Mucosa of descending colon (tissue), 3 donors: ENCODE data around the gene TMEM213. TPM values are rescaled to one million over a fixed set of nuclear protein-coding genes. Genes with fewer than 3 reads are reported as not detected.

Experiments
- ATAC-seq: fragments of 200-7000 bp; cut with Tn5 transposase; one replicate; pipeline ENCODE4 v1.9.1; 2020; ENCODE audit warnings: mild to moderate bottlenecking, moderate library complexity
- DNase-seq, 3 donors: peaks; one replicate each; pipeline ENCODE4 v3.0.0-alpha.2; 2020
- H3K36me3 ChIP-seq: fragments of 200-600 bp; one replicate; pipeline ENCODE4 v1.8.0; 2021; ENCODE audit warnings: low read depth, mild to moderate bottlenecking
- H3K4me1 ChIP-seq: fragments of 200-600 bp; one replicate; pipeline ENCODE4 v1.8.0; 2021; ENCODE audit warnings: low read depth, mild to moderate bottlenecking
- H3K4me3 ChIP-seq: fragments of 200-600 bp; one replicate; pipeline ENCODE4 v1.8.0; 2021; ENCODE audit warnings: mild to moderate bottlenecking
- H3K9me3 ChIP-seq: fragments of 200-600 bp; one replicate; pipeline ENCODE4 v1.8.0; 2021; ENCODE audit warnings: mild to moderate bottlenecking
- intact Hi-C, 2 donors: fragments of 100-400 bp; cut with DNase I in 1 of 2; cut with micrococcal nuclease in 1 of 2; formaldehyde crosslinking; loops; one replicate each; pipeline versions ENCODE4 v1.11.0 to v1.11.1; 2022; cut with DNase I, micrococcal nuclease
- long read RNA-seq, 2 donors: library from polyadenylated mRNA; unstranded; transcript quantifications; one replicate each; pipeline ENCODE4 v2.0.0, GENCODE V29; 2019 to 2021
- total RNA-seq, 3 donors: library from RNA; stranded (reverse); fragmentation: NEBNext Ultra II Directional in 2 of 3; extraction: Animal tissue kit (Norgen Biotek cat#: 25700) in 2 of 3; gene quantifications; one replicate each; pipeline versions ENCODE4 v1.2.1 to v1.2.4, GENCODE V29; 2021 to 2023
- TF ChIP-seq, protein P1 (sequence below): fragments of 200-600 bp; IDR thresholded peaks from one replicate; pipeline ENCODE4 v1.8.0; 2022; ENCODE audit warnings: antibody characterized with exemption, mild to moderate bottlenecking
- donor health status: DM: no; HTN: no; CAD: no; lungs with moderate emphysema.
- donor health status: DM: no; HTN: no; CAD: no.
- donor health status: DM: no; HTN: yes; CAD: no.

The TMEM213 gene, protein sequence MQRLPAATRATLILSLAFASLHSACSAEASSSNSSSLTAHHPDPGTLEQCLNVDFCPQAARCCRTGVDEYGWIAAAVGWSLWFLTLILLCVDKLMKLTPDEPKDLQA
- total RNA-seq = not detected
- long read RNA-seq, donor 1 = 0 reads
- long read RNA-seq, donor 2 = 0 reads

DNA sequence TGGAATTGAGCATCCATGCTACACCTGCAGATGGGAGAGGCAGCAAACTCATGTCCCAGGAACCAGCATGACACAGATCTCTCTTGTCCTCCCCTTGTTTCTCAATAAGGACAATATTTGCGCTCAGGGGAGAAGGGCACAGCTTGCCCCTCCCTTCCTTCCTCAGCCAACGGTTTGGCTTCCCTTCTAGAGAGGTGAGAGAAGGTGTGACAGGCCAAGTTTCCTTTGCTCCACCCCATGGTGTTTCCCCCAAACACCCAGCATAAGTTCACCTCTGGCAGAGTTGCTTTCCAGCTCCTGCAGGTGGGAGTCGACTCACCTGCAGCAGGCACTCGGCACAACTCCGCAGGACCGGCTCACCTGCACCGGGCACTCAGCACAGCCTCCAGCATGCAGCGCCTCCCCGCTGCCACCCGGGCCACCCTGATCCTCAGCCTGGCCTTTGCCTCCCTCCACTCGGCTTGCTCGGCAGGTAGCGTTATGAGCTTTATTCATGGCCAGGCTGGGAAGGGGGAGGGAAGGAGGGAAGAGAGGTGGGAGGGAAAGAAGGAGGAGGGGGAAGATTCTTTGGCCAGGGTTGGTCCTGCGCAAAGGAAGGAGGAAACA lies at the start of gene TMEM213, which contains the start of gene ATP6V0A4:
Gene TMEM213 (plus strand): TSS at position 280 of the 606 bp plus-strand sequence. CDS start 111 bp downstream, at position 391.
Gene ATP6V0A4 (minus strand): TSS at position 482 of the 606 bp plus-strand sequence. CDS start 26,949 bp downstream, outside the sequence.
- Histone ChIP-seq H3K9me3 (no peaks in the 10 kb centered on the region), H3K4me3 (no peak within 1 kb of the TSS), H3K4me1 (no peaks in the 10 kb centered on the region), H3K36me3 (no peaks in the 10 kb centered on the region)
- no peak for ATAC-seq
- intact Hi-C loops = no loop called here
- TF ChIP-seq, protein P1, sequence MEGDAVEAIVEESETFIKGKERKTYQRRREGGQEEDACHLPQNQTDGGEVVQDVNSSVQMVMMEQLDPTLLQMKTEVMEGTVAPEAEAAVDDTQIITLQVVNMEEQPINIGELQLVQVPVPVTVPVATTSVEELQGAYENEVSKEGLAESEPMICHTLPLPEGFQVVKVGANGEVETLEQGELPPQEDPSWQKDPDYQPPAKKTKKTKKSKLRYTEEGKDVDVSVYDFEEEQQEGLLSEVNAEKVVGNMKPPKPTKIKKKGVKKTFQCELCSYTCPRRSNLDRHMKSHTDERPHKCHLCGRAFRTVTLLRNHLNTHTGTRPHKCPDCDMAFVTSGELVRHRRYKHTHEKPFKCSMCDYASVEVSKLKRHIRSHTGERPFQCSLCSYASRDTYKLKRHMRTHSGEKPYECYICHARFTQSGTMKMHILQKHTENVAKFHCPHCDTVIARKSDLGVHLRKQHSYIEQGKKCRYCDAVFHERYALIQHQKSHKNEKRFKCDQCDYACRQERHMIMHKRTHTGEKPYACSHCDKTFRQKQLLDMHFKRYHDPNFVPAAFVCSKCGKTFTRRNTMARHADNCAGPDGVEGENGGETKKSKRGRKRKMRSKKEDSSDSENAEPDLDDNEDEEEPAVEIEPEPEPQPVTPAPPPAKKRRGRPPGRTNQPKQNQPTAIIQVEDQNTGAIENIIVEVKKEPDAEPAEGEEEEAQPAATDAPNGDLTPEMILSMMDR = no peak
- DNase-seq = no peak

DNA sequence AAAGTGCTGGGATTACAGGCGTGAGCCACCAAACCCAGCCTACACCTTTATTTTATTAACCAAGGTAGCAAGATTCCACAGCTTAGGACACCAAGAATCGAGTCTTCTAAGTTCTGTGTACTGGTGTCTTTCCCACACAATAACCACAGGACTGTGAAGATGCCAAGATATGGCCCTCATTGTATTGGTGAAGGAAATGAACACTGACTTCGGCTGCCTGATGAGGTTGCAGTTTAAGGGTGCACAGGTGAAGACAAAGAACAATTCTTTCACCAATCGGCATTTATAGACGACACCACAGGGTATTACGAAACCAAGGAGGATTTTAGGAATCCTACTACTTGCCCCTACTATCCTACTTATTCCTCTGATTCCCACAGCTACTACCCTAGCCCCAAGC lies 49.1 kb upstream of the TMEM213 start:
- DNase-seq = no peak
- TF ChIP-seq, protein P1 = no peak
- Histone ChIP-seq H3K4me3 (no peak overlapping the region), H3K36me3 (no peaks in the 10 kb centered on the region), H3K9me3 (no peaks in the 10 kb centered on the region), H3K4me1 (no peaks in the 10 kb centered on the region)
- intact Hi-C loops = no loop called here
- ATAC-seq = no peak

DNA sequence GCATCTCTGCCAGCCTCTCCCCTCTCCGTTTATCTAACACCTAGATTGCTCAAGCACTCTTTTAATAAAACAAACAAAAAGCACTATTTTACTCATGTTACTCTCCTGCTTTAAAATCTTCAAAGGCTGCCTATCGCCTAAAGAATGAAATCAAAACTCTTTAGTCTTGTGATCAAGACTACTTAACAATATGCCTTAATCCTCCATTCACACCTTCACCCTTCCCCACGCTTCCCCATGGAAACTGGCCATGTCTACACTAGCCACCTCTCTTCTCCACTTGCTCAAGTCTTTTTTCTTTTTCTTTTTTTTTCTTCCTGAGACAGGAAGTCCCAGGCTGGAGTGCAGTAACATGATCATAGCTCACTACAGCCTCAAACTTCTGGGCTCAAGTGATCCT lies 47.8 kb upstream of the TMEM213 start:
- DNase-seq (no peak), ATAC-seq (no peak)
- no peak overlapping the region for H3K4me3 ChIP-seq
- intact Hi-C loops = no loop called here
- TF ChIP-seq, protein P1 = no peak
- H3K36me3 ChIP-seq = no peaks in the 10 kb centered on the region
- no peaks in the 10 kb centered on the region for H3K4me1 ChIP-seq
- H3K9me3 ChIP-seq = no peaks in the 10 kb centered on the region

DNA sequence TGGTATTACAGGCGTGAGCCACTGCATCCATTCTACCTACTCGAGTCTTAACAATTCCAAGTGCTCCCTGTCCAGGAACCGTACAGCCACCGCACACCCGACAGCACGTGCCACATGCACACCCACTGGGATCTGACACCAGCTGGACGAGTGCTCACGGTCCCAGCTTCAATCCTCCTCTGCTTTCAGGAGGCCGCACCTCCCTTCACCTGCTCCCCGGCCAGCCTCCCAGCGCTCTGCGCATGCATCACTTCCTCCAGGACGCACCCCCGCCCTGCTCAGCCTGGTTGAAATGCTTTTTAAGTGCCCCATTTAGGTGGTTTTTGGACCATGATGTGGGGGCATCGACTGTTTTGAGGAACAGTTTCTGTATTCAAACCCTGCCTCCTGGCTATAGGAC lies 47.3 kb upstream of the TMEM213 start:
- ATAC-seq (no peak), DNase-seq (no peak)
- TF ChIP-seq, protein P1 = no peak
- Histone ChIP-seq H3K9me3 (no peaks in the 10 kb centered on the region), H3K4me3 (no peak overlapping the region), H3K4me1 (no peaks in the 10 kb centered on the region), H3K36me3 (no peaks in the 10 kb centered on the region)
- intact Hi-C loops = no loop called here

DNA sequence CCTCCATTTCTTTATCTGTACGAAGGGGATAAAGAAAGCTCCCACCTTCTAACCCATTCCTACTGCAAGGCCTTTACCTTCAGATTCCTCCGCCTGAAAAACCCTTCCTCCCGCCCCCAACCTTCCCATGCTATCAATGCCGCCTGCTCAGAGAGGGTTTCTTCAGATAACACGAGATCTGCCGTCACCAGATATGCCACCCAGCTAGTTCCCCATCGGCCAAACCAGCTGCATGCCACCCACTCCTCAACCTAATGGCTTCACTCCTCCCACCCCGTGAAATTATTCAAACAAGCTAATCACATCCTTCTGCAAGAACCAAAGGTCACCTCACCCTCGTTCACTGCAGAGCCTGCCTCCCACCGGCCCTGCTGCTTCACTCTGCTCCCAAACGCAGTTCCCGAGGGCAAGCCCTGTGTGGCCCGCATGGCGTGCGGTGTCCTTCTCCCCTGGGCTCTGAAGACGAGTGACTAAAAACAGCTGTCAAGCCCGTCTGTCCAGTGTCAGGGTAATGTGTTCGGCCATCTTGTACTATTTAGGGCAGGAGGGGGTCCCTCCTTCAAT lies 46.8 kb upstream of the TMEM213 start:
- no peak for ATAC-seq
- intact Hi-C loops = no loop called here

More for the DNA sequence above, 46.8 kb upstream of the TMEM213 start:
- DNase-seq = no peak
- no peak overlapping the region for H3K4me3 ChIP-seq
- H3K36me3 ChIP-seq = no peaks in the 10 kb centered on the region
- TF ChIP-seq, protein P1 = no peak
- H3K4me1 ChIP-seq = no peaks in the 10 kb centered on the region
- H3K9me3 ChIP-seq = no peaks in the 10 kb centered on the region
